Measurements from ENCODE around the gene GREM1.
A peak's percentile ranks its signal among the peaks of the same experiment; 100 is the strongest.

GREM1 gene

DNA sequence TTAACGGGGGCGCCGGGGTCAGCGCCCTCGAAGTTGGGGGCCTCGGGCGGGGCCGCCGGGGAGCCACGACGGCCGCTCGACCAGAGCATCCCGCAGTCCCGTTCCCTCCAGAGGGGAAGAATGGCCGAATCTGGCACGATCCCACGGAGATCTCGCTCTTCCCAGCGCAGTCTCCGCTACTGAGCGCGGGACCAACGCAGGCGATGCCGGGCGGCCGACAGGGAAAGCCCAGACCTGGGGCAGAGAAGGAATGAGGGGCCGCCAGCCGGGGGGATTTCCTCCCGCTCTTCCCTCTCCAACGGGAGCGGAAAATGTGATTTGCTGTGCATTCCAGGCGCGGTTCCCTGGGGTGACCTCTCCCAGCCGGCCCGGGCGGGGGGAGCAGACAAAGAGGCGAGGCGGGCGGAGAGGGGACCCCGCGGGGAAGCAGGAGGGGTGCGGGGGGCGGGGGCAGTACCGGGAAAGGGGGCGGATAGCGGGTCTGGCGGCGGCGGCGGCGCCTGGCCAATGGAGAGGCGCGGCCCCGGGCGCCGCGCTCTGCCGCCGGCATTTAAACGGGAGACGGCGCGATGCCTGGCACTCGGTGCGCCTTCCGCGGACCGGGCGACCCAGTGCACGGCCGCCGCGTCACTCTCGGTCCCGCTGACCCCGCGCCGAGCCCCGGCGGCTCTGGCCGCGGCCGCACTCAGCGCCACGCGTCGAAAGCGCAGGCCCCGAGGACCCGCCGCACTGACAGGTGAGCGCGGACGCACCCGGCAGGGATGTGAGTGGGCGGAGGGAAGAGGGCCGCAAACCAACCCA is at the start of gene GREM1:
Gene GREM1 (plus strand): TSS at position 579 of the 801 bp plus-strand sequence. CDS start 12,687 bp downstream, outside the sequence.
- DNase-seq (ENCODE audit: low spot score), result peak; percentile 77

- peak; percentile 52 for DNase-seq (ENCODE audit: low spot score)
These were observed 48.9 kb upstream of the GREM1 start for GRCh38 chr15:32668942-32669341.

DNA sequence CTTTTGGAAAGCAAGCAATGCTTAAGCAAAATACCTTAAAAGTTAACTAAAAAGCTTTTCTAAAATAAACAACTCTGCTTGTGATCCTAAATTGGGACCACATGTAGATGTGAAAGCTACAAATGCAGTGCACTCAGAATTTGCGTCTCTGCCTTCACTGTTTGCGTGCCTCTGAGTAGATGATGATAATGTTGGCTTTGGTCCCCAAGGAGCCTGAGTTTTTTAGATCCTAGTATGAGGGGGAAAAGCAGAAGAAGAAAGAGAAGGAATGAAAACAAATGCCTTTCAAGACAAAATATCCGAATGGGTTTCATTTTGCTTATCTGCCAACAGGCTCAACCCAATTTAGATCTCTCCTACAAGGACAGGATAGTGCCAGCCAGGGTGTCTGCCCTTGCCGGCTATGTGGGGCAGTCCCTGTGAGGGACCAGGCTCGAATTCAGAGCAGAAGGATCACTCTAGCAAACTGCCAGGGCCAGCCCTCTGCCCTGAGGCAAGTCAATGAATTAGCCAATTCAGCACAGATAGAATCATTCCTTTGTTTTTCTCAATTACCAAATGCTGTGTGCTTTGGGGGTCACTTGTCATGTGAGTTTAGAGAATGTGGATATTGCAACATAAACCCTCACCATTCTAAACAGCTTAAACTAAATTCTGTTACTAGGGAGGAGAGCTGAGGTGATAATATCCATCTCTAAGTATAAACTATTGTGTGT is 47.8 kb upstream of the GREM1 start:
- peak; percentile 26 for DNase-seq (ENCODE audit: low spot score)

DNA sequence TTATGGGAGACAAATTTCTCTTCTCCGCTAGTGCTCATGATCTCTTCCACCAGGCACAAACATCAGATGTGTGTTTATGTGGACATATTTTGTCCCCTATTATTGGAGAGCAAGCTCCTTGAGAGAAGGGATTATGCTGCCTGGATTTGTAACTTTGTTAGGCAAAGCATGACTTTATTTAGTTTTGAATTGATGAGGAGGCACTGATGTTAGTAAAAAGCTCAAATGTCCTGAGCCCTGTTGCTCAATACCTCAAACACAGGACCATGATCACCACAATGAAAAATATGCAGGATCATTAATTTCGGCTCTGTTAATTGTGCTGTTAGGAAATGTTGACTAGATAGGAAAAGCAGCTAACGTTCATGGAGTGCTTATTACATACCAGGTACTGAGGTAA is 47.2 kb upstream of the GREM1 start:
- DNase-seq (ENCODE audit: low spot score), result no peak

- DNase-seq (ENCODE audit: low spot score), result no peak
These were observed 46.2 kb upstream of the GREM1 start for GRCh38 chr15:32671339-32672325.

DNA sequence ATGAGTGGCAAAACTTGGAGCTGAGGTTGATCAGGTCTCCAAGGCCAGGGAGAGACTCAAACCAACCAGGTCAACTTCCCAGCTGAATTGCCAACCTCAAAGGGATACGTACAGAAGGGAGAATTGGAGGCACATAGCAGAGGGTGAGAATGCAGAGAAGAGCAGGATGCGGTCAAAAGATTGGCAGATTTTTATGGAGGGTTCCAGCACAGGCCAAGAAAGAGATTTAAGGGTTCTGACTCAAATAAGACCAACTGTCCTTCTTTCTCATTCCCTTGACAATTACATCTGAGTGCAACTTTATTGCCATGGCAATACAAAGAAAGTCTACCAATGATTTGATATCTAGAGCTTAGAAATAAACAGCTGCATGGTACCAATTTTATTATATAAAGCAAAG is 43.1 kb upstream of the GREM1 start:
- no peak for DNase-seq (ENCODE audit: low spot score)

DNA sequence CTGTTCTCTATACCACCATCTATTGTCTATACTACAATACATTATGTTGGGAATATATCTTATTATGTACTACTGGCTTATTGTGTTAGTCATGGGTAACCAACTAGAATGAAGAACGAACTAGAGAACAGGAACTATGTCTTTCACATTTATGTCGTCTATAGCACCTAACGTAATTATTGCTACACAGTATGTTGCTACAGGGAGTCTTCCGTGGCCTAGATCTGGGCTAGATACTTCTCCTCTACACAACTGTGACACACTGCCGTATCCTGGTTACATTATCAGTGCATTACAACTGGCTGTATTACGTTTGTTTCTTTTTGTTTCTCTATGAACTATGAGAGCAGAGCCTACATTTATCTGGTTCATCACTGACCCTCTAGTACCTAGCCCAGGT is 42.3 kb upstream of the GREM1 start:
- no peak for DNase-seq (ENCODE audit: low spot score)

- DNase-seq (ENCODE audit: low spot score), result no peak
These were observed 41.6 kb upstream of the GREM1 start for GRCh38 chr15:32676169-32676568.

DNA sequence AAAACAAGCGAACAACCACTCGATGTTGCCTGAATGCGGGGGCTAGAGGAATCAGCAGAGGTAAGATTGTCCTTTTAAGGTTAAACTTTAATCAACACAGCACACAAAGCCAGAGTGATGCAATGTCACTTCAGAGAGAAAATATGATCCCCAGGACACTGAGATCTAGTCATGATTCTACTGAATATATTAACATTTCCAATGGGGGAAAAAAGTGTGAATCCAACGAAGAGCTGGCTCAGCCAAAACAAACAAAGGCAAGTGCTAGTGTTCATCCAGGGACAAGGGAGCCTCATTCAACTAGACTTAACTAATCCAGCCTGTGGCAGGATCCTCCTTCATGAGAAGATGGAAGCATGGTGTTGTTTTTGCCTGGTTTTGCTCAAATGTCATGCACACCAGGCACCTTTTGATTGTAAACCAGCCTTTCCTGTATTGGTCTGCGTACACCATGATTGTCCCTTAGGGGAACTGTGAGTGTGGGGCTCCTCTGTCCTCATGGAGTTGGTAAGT is 40.5 kb upstream of the GREM1 start:
- no peak for DNase-seq (ENCODE audit: low spot score)

DNA sequence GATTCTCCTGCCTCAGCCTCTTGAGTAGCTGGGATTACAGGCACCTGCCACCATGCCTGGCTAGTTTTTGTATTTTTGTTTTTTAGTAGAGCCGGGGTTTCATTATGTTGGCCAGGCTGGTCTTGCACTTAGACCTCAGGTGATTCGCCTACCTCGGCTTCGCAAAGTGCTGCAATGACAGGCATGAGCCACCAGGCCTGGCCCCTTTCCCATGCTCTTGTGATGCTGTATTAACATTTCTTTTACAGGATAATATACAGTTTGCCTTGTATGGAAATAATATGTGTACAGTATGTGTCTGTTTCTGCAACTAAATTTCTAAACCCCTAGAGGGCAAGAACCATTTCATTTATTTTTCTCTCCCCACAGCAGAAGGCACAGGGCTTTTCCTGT is 38.5 kb upstream of the GREM1 start:
- DNase-seq (ENCODE audit: low spot score), result no peak

DNA sequence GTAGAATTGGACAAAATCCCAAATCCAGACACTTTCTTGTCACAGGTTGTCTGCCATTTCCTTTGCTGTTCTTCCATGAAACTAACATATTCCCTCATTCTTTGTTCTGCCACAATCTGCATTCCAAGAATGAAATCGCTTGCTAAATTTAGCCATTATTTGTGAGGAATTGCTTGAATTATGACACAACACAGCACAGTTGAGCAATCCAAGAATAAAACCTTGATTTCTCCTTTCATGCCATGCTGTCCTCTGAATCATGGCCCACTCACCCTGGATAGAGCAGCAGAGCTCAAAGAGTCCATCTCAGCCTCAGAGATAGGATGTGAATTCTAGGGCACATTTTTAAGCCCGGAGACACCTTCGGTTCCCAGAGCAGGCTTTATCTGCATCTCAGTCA is 35.2 kb upstream of the GREM1 start:
- no peak for DNase-seq (ENCODE audit: low spot score)

GRCh38 chr15:32682977-32683630 is 34.7 kb upstream of the GREM1 start:
- DNase-seq (ENCODE audit: low spot score), result no peak

- DNase-seq (ENCODE audit: low spot score), result no peak
These were observed 33.8 kb upstream of the GREM1 start for GRCh38 chr15:32683906-32684584.

GRCh38 chr15:32685576-32685975 is 32.2 kb upstream of the GREM1 start:
- no peak for DNase-seq (ENCODE audit: low spot score)

DNA sequence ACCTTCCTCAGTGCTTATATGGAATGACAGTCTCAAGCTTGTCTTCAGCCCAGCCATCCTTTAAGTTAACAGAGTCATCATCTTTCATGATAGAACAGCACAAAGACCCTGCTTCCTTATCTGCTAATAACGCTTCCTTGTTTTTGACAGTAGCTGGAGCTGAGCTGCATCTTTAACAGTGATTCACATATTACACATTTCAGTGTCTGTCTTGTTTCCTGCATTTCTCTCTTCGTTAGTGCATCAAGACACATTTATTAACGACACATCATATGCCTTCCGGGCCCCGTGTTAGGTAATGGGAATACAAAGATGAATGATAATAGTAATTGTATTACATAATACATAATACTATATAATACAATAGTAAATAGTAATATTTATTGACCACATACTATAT is 30.2 kb upstream of the GREM1 start:
- DNase-seq (ENCODE audit: low spot score), result no peak

GRCh38 chr15:32688151-32688639 is 29.6 kb upstream of the GREM1 start:
- no peak for DNase-seq (ENCODE audit: low spot score)

DNA sequence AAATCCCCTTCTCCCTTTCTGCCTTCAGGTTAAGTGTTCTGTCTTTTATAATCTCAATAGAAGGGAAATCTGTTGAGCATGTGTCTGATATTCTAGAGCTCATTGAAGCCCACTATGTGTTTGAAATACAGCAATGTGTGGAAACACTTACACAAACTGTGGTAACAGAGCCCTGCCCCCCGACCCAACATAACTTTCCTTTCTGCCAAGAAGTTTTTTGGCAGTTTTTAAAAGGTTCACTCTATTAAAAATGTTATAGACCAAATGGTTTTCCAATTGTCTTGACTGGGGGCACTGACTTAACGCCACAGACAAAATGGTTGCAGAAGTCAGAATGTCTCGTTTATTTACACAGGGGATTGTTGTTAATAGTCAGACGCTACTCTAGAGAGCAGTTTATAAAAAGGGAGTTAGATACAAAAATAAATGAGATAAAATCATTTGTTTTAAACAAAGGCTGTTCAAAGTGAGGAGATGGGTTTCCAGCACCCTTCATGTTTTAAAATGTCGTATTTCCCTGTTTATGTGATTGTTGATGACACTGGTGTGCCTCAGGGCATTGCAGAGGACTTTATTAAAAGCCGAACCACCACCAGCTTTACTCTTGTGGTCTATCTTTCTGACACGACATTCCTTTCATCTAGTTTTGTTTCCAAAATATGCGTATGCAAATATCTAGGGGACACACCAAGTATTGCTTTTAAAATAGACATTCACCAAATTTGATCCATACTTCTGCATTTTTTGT is 26.7 kb upstream of the GREM1 start:
- DNase-seq (ENCODE audit: low spot score), result no peak

- no peak for DNase-seq (ENCODE audit: low spot score)
These were observed 26.1 kb upstream of the GREM1 start for GRCh38 chr15:32691689-32692038.

GRCh38 chr15:32692286-32692685 is 25.5 kb upstream of the GREM1 start:
- DNase-seq (ENCODE audit: low spot score), result no peak

Data from iPS-NIHi11 (cell line).